IPS-NIHi7 (cell line): ENCODE results near the gene ALDH3A1.
"Not testable (repeated sequence)": the region's sequence is repeated elsewhere in the genome, so short reads cannot be mapped to it uniquely, and the experiment has no call there.

ENCODE experiments used
- DNase-seq: peaks from one replicate; pipeline ENCODE4 v3.0.0; 2012; ENCODE audit warnings: mixed read lengths; ENCODE audit errors: extremely low spot score

ALDH3A1 gene

GRCh38 chr17:19747829-19748806 is at the start of gene ALDH3A1:
ALDH3A1 (minus strand) TSS chr17:19748298; CDS start chr17:19745129, 3,169 bp downstream.
- no peak for DNase-seq

GRCh38 chr17:19796457-19796856 is 48.4 kb upstream of the ALDH3A1 start:
- no peak for DNase-seq

GRCh38 chr17:19791918-19792550 is 43.9 kb upstream of the ALDH3A1 start:
- no peak for DNase-seq

GRCh38 chr17:19787733-19788357 is 39.7 kb upstream of the ALDH3A1 start:
- DNase-seq, result no peak

- DNase-seq, result peak; percentile 33
Measured at GRCh38 chr17:19785854-19786253, 37.8 kb upstream of the ALDH3A1 start.

- no peak for DNase-seq
Measured at GRCh38 chr17:19781488-19782458, 33.7 kb upstream of the ALDH3A1 start.

GRCh38 chr17:19780846-19781245 is 32.7 kb upstream of the ALDH3A1 start:
- no peak for DNase-seq

GRCh38 chr17:19773534-19773933 is 25.4 kb upstream of the ALDH3A1 start:
- no peak for DNase-seq

GRCh38 chr17:19771971-19772630 is 24.0 kb upstream of the ALDH3A1 start:
- no peak for DNase-seq

GRCh38 chr17:19770985-19771735 is 23.1 kb upstream of the ALDH3A1 start:
- DNase-seq, result no peak

GRCh38 chr17:19769946-19770652 is 22.0 kb upstream of the ALDH3A1 start:
- no peak for DNase-seq

- no peak for DNase-seq
Measured at GRCh38 chr17:19768046-19768782, 20.1 kb upstream of the ALDH3A1 start.

- DNase-seq, result peak; percentile 91
Measured at GRCh38 chr17:19766421-19767270, 18.5 kb upstream of the ALDH3A1 start.

GRCh38 chr17:19766016-19766415 is 17.9 kb upstream of the ALDH3A1 start:
- no peak for DNase-seq

GRCh38 chr17:19763991-19764390 is 15.9 kb upstream of the ALDH3A1 start:
- not testable (repeated sequence) for DNase-seq

GRCh38 chr17:19763416-19763815 is 15.3 kb upstream of the ALDH3A1 start:
- no peak for DNase-seq

- DNase-seq, result peak; percentile 95
Measured at GRCh38 chr17:19762515-19762961, 14.4 kb upstream of the ALDH3A1 start.

GRCh38 chr17:19760746-19761145 is 12.6 kb upstream of the ALDH3A1 start:
- DNase-seq, result no peak
